Tibial nerve (tissue), 4 donors: ENCODE data around the gene SMARCA1. TPM values are rescaled to one million over a fixed set of nuclear protein-coding genes. Genes with fewer than 3 reads are reported as not detected.

Experiments used
- DNase-seq, 2 donors: peaks; one replicate each; pipeline ENCODE4 v3.0.0-alpha.2; 2019; ENCODE audit warnings: low spot score in 2 of 2
- H3K27ac ChIP-seq, 4 donors: fragments of 200-600 bp; sonication (generic) in 3 of 4; one replicate each; pipeline ENCODE4 v1.5.1; 2017 to 2019; ENCODE audit warnings: mild to moderate bottlenecking in 1 of 4
- H3K27me3 ChIP-seq, 2 donors: fragments of 200-600 bp; sonication (generic) in 1 of 2; one replicate each; pipeline versions ENCODE4 v1.5.1 to v1.6.0; 2017 to 2019
- H3K36me3 ChIP-seq, 3 donors: fragments of 200-600 bp; sonication (generic); one replicate each; pipeline ENCODE4 v1.5.1; 2018 to 2019
- H3K4me1 ChIP-seq, 4 donors: fragments of 200-600 bp; sonication (generic) in 3 of 4; one replicate each; pipeline ENCODE4 v1.5.1; 2017 to 2019
- H3K4me3 ChIP-seq, 4 donors: fragments of 200-600 bp; sonication (generic) in 3 of 4; one replicate each; pipeline ENCODE4 v1.5.1; 2017 to 2019; ENCODE audit warnings: mild to moderate bottlenecking in 1 of 4, moderate library complexity in 1 of 4
- H3K9me3 ChIP-seq, 4 donors: fragments of 200-600 bp; sonication (generic) in 3 of 4; one replicate each; pipeline ENCODE4 v1.5.1; 2017 to 2019
- EP300 ChIP-seq, 2 donors: sonication (generic); formaldehyde crosslinking; IDR thresholded peaks; one replicate each; pipeline ENCODE4 v1.6.1; 2017; ENCODE audit warnings: antibody characterized with exemption in 2 of 2, mild to moderate bottlenecking in 1 of 2
- POLR2A ChIP-seq, 2 donors: fragments of 450-650 bp; IDR thresholded peaks; one replicate each; pipeline ENCODE4 v1.6.1; 2017; ENCODE audit warnings: antibody characterized with exemption in 2 of 2, mild to moderate bottlenecking in 2 of 2, moderate library complexity in 2 of 2
- WGBS, 2 donors: methylation state at CpG; one replicate each; pipeline ENCODE4 v1.1.5; 2018; 5-methylcytosine and 5-hydroxymethylcytosine counted together
- total RNA-seq, 4 donors: library from RNA; depleted of rRNA; stranded (reverse); fragments of >200 nt; gene quantifications; one replicate each; pipeline ENCODE4 v1.1.0, GENCODE V29; 2016
- TF ChIP-seq, protein P1 (sequence below), 5 experiments: fragments of 200-600 bp in 3 of 5; fragments of 450-650 bp in 2 of 5; sonication (generic) in 3 of 5; IDR thresholded peaks; one replicate each; pipeline ENCODE4 v1.5.1; 2016 to 2019; ENCODE audit warnings: antibody characterized with exemption in 5 of 5, mild to moderate bottlenecking in 3 of 5, moderate library complexity in 2 of 5

SMARCA1 gene
- total RNA-seq, 4 donors from 2014 or later, result 35.7 to 42.9 (median 39.1) TPM

DNA sequence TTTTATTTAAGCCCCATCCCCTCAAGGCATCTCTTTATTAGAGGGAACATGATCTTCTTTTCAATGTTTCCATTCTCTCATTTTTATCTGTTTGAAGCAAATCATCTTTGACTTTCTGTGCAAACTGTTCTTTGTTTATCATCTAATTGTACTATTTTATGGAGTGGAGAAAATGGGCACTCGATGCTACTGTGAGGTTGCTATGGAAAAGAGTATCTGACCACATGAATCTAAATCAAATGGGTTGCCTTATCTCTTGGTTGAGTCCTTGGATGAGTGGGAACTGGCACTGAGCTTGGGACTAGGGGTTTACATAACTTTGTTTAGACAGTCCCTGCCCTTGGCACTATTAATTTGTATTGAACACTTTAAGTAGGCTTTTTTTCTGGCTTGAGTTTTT lies 25.8 kb upstream of the SMARCA1 start:
- WGBS, 2 donors, result 47 to 57% methylated on average over 1 of the region's 1 CpG
- no peak overlapping the region for H3K27ac ChIP-seq
- H3K9me3 ChIP-seq, result no peaks in the 10 kb centered on the region
- peaks cover 0 to 7% of the 10 kb centered on the region in 2 donors for H3K27me3 ChIP-seq
- H3K4me1 ChIP-seq, result peaks cover 0 to 6% (median 0%) of the 10 kb centered on the region in 4 donors
- no peak overlapping the region for H3K4me3 ChIP-seq
- peaks cover 0 to 4% (median 0%) of the 10 kb centered on the region in 3 donors for H3K36me3 ChIP-seq
- no peak for DNase-seq
- TF ChIP-seq POLR2A (IDR thresholded peaks at IDR 0.05) (no peak), EP300 (IDR thresholded peaks at IDR 0.05) (no peak)
- TF ChIP-seq, protein P1, sequence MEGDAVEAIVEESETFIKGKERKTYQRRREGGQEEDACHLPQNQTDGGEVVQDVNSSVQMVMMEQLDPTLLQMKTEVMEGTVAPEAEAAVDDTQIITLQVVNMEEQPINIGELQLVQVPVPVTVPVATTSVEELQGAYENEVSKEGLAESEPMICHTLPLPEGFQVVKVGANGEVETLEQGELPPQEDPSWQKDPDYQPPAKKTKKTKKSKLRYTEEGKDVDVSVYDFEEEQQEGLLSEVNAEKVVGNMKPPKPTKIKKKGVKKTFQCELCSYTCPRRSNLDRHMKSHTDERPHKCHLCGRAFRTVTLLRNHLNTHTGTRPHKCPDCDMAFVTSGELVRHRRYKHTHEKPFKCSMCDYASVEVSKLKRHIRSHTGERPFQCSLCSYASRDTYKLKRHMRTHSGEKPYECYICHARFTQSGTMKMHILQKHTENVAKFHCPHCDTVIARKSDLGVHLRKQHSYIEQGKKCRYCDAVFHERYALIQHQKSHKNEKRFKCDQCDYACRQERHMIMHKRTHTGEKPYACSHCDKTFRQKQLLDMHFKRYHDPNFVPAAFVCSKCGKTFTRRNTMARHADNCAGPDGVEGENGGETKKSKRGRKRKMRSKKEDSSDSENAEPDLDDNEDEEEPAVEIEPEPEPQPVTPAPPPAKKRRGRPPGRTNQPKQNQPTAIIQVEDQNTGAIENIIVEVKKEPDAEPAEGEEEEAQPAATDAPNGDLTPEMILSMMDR (IDR thresholded peaks at IDR 0.05), result no peak

DNA sequence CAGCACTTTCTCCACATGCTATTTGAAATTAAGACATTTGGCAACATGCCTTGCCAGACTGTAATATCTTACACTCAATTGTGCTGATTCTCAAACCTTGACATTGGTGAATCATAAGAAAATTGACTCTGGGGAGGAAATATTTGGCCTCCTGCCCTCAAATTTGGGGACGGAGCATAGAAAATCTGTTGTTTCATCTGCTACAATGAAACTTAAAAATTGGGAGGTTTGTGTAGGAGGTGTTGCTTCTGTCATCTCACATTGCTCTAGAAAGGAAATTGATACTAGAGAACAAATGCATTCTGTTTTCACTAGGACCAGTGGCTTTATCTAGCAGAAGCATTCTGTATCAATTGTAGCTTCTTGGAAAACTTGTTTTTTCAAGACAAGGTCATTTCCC lies 22.1 kb upstream of the SMARCA1 start:
- Histone ChIP-seq H3K27ac (no peak overlapping the region), H3K36me3 (peaks cover 0 to 4% (median 0%) of the 10 kb centered on the region in 3 donors), H3K4me1 (peaks cover 0 to 13% (median 2%) of the 10 kb centered on the region in 4 donors), H3K27me3 (peaks cover 0 to 2% of the 10 kb centered on the region in 2 donors), H3K4me3 (no peak overlapping the region), H3K9me3 (no peaks in the 10 kb centered on the region)
- 28 to 29% methylated on average over 1 of the region's 1 CpG for WGBS, 2 donors
- TF ChIP-seq EP300 (IDR thresholded peaks at IDR 0.05) (no peak), POLR2A (IDR thresholded peaks at IDR 0.05) (no peak)
- TF ChIP-seq, protein P1 (IDR thresholded peaks at IDR 0.05), result no peak
- no peak for DNase-seq

DNA sequence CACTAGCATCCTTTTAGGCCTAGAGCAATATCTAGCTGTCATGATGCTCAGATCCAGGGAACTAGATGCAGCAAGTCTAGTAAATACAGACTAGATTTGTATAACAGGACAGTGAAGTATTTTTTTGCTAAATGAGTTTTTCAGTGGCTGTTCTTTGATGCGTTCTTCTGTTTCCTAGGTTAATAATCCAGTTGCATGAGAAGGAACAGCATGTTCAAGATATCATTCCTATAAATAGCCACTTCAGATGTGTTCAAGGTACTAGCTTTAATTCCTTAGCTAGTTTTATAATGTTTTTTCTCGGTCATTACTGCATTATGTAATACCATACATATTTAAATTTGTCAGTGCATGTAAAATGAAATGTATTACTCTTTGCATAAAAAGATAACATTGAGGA lies 21.5 kb upstream of the SMARCA1 start:
- Histone ChIP-seq H3K27me3 (peaks cover 0 to 2% of the 10 kb centered on the region in 2 donors), H3K4me3 (no peak overlapping the region), H3K4me1 (peaks cover 0 to 13% (median 2%) of the 10 kb centered on the region in 4 donors), H3K36me3 (peaks cover 0 to 4% (median 0%) of the 10 kb centered on the region in 3 donors), H3K27ac (no peak overlapping the region), H3K9me3 (no peaks in the 10 kb centered on the region)
- no peak for DNase-seq
- TF ChIP-seq EP300 (IDR thresholded peaks at IDR 0.05) (no peak), POLR2A (IDR thresholded peaks at IDR 0.05) (no peak)
- TF ChIP-seq, protein P1 (IDR thresholded peaks at IDR 0.05), result no peak
- 72 to 78% methylated on average over 2 of the region's 2 CpGs for WGBS, 2 donors

- no peaks in the 10 kb centered on the region for H3K36me3 ChIP-seq
- H3K27me3 ChIP-seq, result no peaks in the 10 kb centered on the region
- peaks cover 0 to 13% (median 2%) of the 10 kb centered on the region in 4 donors for H3K4me1 ChIP-seq
- peak overlapping the region; percentile 41 to 85 (median 58) for H3K4me3 ChIP-seq
- DNase-seq, result no peak
- peak overlapping the region; percentile 77 to 91 (median 80) for H3K27ac ChIP-seq
- H3K9me3 ChIP-seq, result no peaks in the 10 kb centered on the region
- no peak for TF ChIP-seq POLR2A (IDR thresholded peaks at IDR 0.05)
- TF ChIP-seq, protein P1 (IDR thresholded peaks at IDR 0.05), result no peak
- TF ChIP-seq EP300 (IDR thresholded peaks at IDR 0.05), result peak in 1 of 2 donors; percentile 6
- WGBS, 2 donors, result 0 to 33% methylated on average over 1 to 14 of the region's 14 CpGs
These were observed 17.5 kb upstream of the SMARCA1 start for GRCh38 chrX:129540722-129541184.

- Histone ChIP-seq H3K4me3 (peak within 1 kb of the TSS; percentile 41 to 85 (median 58)), H3K9me3 (no peaks in the 10 kb centered on the region), H3K4me1 (peaks cover 0 to 13% (median 2%) of the 10 kb centered on the region in 4 donors), H3K36me3 (no peaks in the 10 kb centered on the region), H3K27me3 (no peaks in the 10 kb centered on the region), H3K27ac (peak within 1 kb of the TSS; percentile 77 to 91 (median 80))
- WGBS, 2 donors, result 0 to 30% methylated on average over 6 to 17 of the region's 60 CpGs
- DNase-seq, result peak; percentile 35 to 53
- TF ChIP-seq, protein P1 (IDR thresholded peaks at IDR 0.05), result peak; percentile 54 to 82 (median 76)
- peak in 1 of 2 donors; percentile 20 for TF ChIP-seq EP300 (IDR thresholded peaks at IDR 0.05)
- TF ChIP-seq POLR2A (IDR thresholded peaks at IDR 0.05), result peak in 1 of 2 donors; percentile 15
These were observed 16.9 kb upstream of the SMARCA1 start, which contains the start of gene OCRL for GRCh38 chrX:129540068-129540653. Gene OCRL (plus strand): TSS chrX:129540259. CDS start chrX:129540440, 181 bp downstream.
